ENCODE data around the gene GLRA3. TPM values are rescaled to one million over a fixed set of nuclear protein-coding genes. Genes with fewer than 3 reads are reported as not detected.

Gene GLRA3
- total RNA-seq, 4 donors from 2014 or later = not detected

DNA sequence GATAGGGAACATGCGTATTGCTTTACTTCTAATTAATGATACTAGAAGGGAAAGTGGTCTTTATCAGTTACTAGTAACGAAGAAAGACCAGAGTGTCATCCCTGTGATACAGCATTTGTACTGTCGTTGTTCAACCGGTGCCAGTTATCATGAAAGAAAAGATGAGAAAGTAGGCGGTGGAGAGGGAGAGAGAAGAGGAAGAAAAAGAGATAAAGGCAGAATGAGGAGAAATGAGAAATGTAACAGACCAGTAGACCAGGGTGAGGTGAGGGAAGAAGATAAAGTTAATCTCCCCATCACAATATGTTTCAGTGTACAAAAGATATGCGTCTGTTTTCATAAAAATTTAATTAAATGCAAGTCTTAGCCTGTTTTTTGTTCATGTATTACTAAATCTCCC, 171.6 kb downstream of the GLRA3 start:
- H3K36me3 ChIP-seq = no peaks in the 10 kb centered on the region
- H3K27me3 ChIP-seq = no peaks in the 10 kb centered on the region
- no peak for ATAC-seq
- TF ChIP-seq, protein P1, sequence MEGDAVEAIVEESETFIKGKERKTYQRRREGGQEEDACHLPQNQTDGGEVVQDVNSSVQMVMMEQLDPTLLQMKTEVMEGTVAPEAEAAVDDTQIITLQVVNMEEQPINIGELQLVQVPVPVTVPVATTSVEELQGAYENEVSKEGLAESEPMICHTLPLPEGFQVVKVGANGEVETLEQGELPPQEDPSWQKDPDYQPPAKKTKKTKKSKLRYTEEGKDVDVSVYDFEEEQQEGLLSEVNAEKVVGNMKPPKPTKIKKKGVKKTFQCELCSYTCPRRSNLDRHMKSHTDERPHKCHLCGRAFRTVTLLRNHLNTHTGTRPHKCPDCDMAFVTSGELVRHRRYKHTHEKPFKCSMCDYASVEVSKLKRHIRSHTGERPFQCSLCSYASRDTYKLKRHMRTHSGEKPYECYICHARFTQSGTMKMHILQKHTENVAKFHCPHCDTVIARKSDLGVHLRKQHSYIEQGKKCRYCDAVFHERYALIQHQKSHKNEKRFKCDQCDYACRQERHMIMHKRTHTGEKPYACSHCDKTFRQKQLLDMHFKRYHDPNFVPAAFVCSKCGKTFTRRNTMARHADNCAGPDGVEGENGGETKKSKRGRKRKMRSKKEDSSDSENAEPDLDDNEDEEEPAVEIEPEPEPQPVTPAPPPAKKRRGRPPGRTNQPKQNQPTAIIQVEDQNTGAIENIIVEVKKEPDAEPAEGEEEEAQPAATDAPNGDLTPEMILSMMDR (IDR thresholded peaks at IDR 0.05 in 4 of 5, conservative IDR thresholded peaks at IDR 0.05 in 1 of 5) = no peak
- TF ChIP-seq POLR2A (IDR thresholded peaks at IDR 0.05) = no peak
- intact Hi-C loops (cut with DNase I; ENCODE audit: low total_unique reads) = no loop called here
- no peaks in the 10 kb centered on the region for H3K9me3 ChIP-seq
- H3K4me1 ChIP-seq = no peaks in the 10 kb centered on the region
- no peak for DNase-seq
- no peak overlapping the region for H3K27ac ChIP-seq
- in situ Hi-C loops (cut with MboI; ENCODE audit: low sequenced_read_pairs in 4 of 4) = no loop called here
- no peak overlapping the region for H3K4me3 ChIP-seq

DNA sequence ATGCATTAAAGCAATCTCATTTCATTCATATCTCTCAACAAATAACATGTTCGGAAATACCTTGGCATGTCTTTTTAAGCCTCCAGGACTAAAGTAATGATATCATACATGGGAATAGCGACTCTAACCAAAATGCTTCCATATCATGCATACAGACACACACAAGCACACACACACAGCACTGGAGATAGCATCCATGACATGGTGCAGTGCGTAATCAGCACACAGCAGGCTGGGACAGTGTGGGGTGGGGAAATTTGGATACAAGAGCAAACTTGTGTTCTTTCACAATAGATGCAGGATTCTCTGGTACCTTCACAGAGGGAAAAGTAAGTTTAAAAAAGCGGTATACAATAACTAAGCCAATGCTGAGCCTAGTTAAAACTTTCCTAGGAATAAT, 174.4 kb downstream of the GLRA3 start:
- H3K9me3 ChIP-seq = no peaks in the 10 kb centered on the region
- in situ Hi-C loops (cut with MboI; ENCODE audit: low sequenced_read_pairs in 4 of 4) = no loop called here
- ATAC-seq = no peak

DNA sequence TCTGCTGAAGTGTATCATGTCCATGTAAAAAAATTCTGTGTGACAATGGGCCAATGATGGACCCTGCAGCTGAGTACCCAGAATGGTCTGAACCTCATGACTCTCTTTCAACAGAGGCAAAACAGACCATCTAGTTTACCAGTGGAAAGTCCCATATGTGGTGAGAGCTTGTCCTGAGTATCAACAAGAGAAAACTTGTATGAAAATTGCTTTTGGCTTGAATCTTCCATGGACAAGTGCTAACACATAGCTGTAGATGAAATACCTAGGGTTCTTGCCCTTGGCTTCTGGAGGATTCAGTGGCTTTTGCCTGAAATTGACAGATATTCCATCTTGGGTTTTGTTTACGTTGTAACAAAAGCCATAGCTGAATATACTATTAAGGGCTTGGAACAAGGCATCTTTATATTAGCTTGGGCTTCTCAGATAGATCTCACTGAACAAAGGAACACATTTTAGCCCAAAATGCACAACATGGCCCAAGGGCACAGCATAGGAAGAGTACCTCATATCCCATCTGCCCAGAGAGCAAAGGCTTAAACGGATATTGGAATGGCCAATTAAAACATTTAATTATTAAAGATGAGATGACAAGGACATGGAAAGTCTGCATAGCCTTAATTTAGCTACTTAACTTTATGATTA, 178.2 kb downstream of the GLRA3 start:
- no peaks in the 10 kb centered on the region for H3K27me3 ChIP-seq
- H3K4me1 ChIP-seq = no peaks in the 10 kb centered on the region
- intact Hi-C loops (cut with DNase I; ENCODE audit: low total_unique reads) (no loop called here), in situ Hi-C loops (cut with MboI; ENCODE audit: low sequenced_read_pairs in 4 of 4) (no loop called here)
- no peaks in the 10 kb centered on the region for H3K36me3 ChIP-seq
- DNase-seq (no peak), ATAC-seq (no peak)
- no peak overlapping the region for H3K27ac ChIP-seq
- no peak overlapping the region for H3K4me3 ChIP-seq
- H3K9me3 ChIP-seq = no peaks in the 10 kb centered on the region
- TF ChIP-seq, protein P1 (IDR thresholded peaks at IDR 0.05 in 4 of 5, conservative IDR thresholded peaks at IDR 0.05 in 1 of 5) = no peak
- TF ChIP-seq POLR2A (IDR thresholded peaks at IDR 0.05) = no peak

More for the DNA sequence above, 174.4 kb downstream of the GLRA3 start:
- TF ChIP-seq POLR2A (IDR thresholded peaks at IDR 0.05) = no peak
- TF ChIP-seq, protein P1 (IDR thresholded peaks at IDR 0.05 in 4 of 5, conservative IDR thresholded peaks at IDR 0.05 in 1 of 5) = no peak
- H3K4me1 ChIP-seq = no peaks in the 10 kb centered on the region
- no peak overlapping the region for H3K4me3 ChIP-seq
- H3K27me3 ChIP-seq = no peaks in the 10 kb centered on the region
- H3K27ac ChIP-seq = no peak overlapping the region
- H3K36me3 ChIP-seq = no peaks in the 10 kb centered on the region
- intact Hi-C loops (cut with DNase I; ENCODE audit: low total_unique reads) = no loop called here
- no peak for DNase-seq

DNA sequence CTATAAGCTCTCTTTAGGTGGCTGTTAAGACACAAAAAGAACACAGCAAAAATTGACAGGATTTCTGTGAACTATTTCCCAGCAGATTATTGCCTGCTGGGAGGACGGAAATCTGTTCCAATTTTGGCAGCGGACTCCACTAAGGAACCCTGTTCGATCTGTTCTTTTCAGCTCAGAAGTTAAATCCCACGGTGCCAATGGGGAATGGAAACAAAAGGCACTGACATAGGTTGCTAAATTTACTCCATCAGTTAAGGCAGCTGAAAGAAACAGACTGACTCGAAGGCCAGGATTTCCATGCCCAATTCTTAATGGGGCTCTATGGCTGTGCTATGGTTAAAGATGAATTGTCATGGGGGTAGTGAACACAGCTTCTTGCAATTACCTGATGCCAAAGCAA, 180.2 kb downstream of the GLRA3 start:
- Histone ChIP-seq H3K27ac (no peak overlapping the region), H3K4me3 (no peak overlapping the region), H3K9me3 (no peaks in the 10 kb centered on the region), H3K27me3 (no peaks in the 10 kb centered on the region), H3K36me3 (no peaks in the 10 kb centered on the region), H3K4me1 (no peaks in the 10 kb centered on the region)
- in situ Hi-C loops (cut with MboI; ENCODE audit: low sequenced_read_pairs in 4 of 4) (loop anchor here in 1 of 4 donors (25.0 kb wide), 1 partner anchor 287 kb away; no protein-coding TSS in a partner anchor), intact Hi-C loops (cut with DNase I; ENCODE audit: low total_unique reads) (no loop called here)
- DNase-seq (no peak), ATAC-seq (no peak)
- no peak for TF ChIP-seq POLR2A (IDR thresholded peaks at IDR 0.05)
- TF ChIP-seq, protein P1 (IDR thresholded peaks at IDR 0.05 in 4 of 5, conservative IDR thresholded peaks at IDR 0.05 in 1 of 5) = no peak

DNA sequence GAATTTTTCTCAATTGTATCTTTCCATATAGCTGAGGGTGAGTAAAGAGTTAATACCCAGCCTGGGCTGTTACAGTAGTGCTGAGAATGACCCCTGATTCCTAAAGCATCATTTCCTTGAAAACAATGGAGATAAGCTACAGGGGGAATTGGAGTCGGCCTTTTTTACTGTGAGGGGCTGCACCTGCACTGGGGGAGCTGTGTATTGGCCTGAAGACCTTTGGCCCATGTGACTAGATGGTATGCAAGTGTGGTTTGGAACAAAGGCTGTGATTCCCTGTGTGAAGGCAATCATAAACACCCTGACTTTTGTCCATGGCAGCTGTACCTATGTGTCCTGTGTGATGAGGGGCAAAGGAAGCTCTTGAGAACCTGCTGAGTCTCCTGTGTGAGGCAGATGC, 182.7 kb downstream of the GLRA3 start:
- Histone ChIP-seq H3K9me3 (no peaks in the 10 kb centered on the region), H3K27ac (no peak overlapping the region), H3K27me3 (no peaks in the 10 kb centered on the region), H3K4me1 (no peaks in the 10 kb centered on the region), H3K36me3 (no peaks in the 10 kb centered on the region), H3K4me3 (no peak overlapping the region)
- no peak for TF ChIP-seq POLR2A (IDR thresholded peaks at IDR 0.05)
- in situ Hi-C loops (cut with MboI; ENCODE audit: low sequenced_read_pairs in 4 of 4) (loop anchor here in 1 of 4 donors (25.0 kb wide), 1 partner anchor 284 kb away; no protein-coding TSS in a partner anchor), intact Hi-C loops (cut with DNase I; ENCODE audit: low total_unique reads) (no loop called here)
- no peak for ATAC-seq
- no peak for DNase-seq
